Esophagus squamous epithelium (tissue), 4 donors: Measurements from ENCODE around the gene TFG.

Experiments
- POLR2A ChIP-seq, 4 donors: fragments of 450-650 bp; IDR thresholded peaks; one replicate each; pipeline ENCODE4 v1.6.1; 2017; ENCODE audit warnings: antibody characterized with exemption in 4 of 4, mild to moderate bottlenecking in 4 of 4, moderate library complexity in 3 of 4
- TF ChIP-seq, protein P1 (sequence below), 6 experiments: fragments of 450-650 bp in 4 of 6; fragments of 200-600 bp in 2 of 6; sonication (generic) in 2 of 6; IDR thresholded peaks; one replicate each; pipeline ENCODE4 v1.5.1; 2016 to 2019; ENCODE audit warnings: antibody characterized with exemption in 6 of 6, mild to moderate bottlenecking in 4 of 6, moderate library complexity in 4 of 6

DNA sequence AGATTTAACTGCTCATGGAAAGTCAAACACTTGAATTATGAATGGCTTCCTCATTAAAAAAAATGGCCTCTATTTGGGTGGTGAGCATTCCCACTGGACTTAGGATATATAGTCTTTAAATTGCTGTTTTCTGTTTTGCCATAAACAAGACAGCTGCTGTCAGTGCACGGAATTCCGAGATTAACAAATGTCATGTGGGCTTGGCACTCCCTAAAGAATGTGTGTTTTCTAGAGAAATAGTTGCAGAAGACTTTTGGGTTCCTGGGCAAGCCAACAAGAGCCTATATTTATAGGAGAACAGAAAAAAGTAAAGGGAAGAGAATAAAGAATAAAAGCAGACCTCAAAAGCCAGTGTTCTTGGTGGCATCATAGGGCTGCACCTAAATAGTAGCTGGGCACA, 13.6 kb upstream of the TFG start:
- TF ChIP-seq, protein P1, sequence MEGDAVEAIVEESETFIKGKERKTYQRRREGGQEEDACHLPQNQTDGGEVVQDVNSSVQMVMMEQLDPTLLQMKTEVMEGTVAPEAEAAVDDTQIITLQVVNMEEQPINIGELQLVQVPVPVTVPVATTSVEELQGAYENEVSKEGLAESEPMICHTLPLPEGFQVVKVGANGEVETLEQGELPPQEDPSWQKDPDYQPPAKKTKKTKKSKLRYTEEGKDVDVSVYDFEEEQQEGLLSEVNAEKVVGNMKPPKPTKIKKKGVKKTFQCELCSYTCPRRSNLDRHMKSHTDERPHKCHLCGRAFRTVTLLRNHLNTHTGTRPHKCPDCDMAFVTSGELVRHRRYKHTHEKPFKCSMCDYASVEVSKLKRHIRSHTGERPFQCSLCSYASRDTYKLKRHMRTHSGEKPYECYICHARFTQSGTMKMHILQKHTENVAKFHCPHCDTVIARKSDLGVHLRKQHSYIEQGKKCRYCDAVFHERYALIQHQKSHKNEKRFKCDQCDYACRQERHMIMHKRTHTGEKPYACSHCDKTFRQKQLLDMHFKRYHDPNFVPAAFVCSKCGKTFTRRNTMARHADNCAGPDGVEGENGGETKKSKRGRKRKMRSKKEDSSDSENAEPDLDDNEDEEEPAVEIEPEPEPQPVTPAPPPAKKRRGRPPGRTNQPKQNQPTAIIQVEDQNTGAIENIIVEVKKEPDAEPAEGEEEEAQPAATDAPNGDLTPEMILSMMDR (IDR thresholded peaks at IDR 0.05), result no peak
- no peak for TF ChIP-seq POLR2A (IDR thresholded peaks at IDR 0.05)
